HG02610 (cell line): Measurements from ENCODE around the gene ZNRD2.

Experiments used
- ATAC-seq: cut with Tn5 transposase; IDR thresholded peaks from one replicate; pipeline ENCODE4 v1.9.1; 2021; ENCODE audit warnings: mild to moderate bottlenecking, moderate library complexity; ENCODE audit not compliant: unreplicated experiment

The ZNRD2 gene

GRCh38 chr11:65572356-65573051 lies 2.2 kb downstream of the ZNRD2 start, which contains the start of gene FAM89B:
Gene FAM89B, plus strand, starts transcription at chr11:65572538. Its CDS starts 132 bp downstream, at chr11:65572670.
- ATAC-seq = no peak

GRCh38 chr11:65573391-65574079 lies 3.3 kb downstream of the ZNRD2 start:
- no peak for ATAC-seq

- peak; percentile 29 for ATAC-seq
Measured at GRCh38 chr11:65574109-65574810, 4.0 kb downstream of the ZNRD2 start.

GRCh38 chr11:65574811-65575567 lies 4.7 kb downstream of the ZNRD2 start:
- no peak for ATAC-seq

GRCh38 chr11:65575568-65576231 lies 5.4 kb downstream of the ZNRD2 start, which contains the start of gene EHBP1L1:
Gene EHBP1L1, plus strand, starts transcription at chr11:65576053. Its CDS starts 250 bp downstream, at chr11:65576303.
- peak; percentile 24 for ATAC-seq

- ATAC-seq = no peak
Measured at GRCh38 chr11:65576232-65576866, 6.1 kb downstream of the ZNRD2 start.

- no peak for ATAC-seq
Measured at GRCh38 chr11:65576867-65577755, 6.8 kb downstream of the ZNRD2 start.

- no peak for ATAC-seq
Measured at GRCh38 chr11:65577756-65578109, 7.5 kb downstream of the ZNRD2 start.

- ATAC-seq = no peak
Measured at GRCh38 chr11:65578134-65578533, 7.9 kb downstream of the ZNRD2 start.

GRCh38 chr11:65578667-65579066 lies 8.4 kb downstream of the ZNRD2 start:
- ATAC-seq = no peak

GRCh38 chr11:65579291-65579690 lies 9.0 kb downstream of the ZNRD2 start:
- ATAC-seq = no peak

- ATAC-seq = no peak
Measured at GRCh38 chr11:65580031-65580692, 9.9 kb downstream of the ZNRD2 start.

GRCh38 chr11:65580756-65581155 lies 10.5 kb downstream of the ZNRD2 start:
- no peak for ATAC-seq

- ATAC-seq = no peak
Measured at GRCh38 chr11:65581928-65582327, 11.7 kb downstream of the ZNRD2 start.

GRCh38 chr11:65583589-65583988 lies 13.3 kb downstream of the ZNRD2 start:
- no peak for ATAC-seq

- no peak for ATAC-seq
Measured at GRCh38 chr11:65584106-65584505, 13.8 kb downstream of the ZNRD2 start.

GRCh38 chr11:65584723-65585171 lies 14.5 kb downstream of the ZNRD2 start:
- no peak for ATAC-seq
